ENCODE results near the gene ANKRD29.

GRCh38 chr18:23578067-23578701 lies 84.5 kb downstream of the ANKRD29 start:
- TF ChIP-seq, protein P1, sequence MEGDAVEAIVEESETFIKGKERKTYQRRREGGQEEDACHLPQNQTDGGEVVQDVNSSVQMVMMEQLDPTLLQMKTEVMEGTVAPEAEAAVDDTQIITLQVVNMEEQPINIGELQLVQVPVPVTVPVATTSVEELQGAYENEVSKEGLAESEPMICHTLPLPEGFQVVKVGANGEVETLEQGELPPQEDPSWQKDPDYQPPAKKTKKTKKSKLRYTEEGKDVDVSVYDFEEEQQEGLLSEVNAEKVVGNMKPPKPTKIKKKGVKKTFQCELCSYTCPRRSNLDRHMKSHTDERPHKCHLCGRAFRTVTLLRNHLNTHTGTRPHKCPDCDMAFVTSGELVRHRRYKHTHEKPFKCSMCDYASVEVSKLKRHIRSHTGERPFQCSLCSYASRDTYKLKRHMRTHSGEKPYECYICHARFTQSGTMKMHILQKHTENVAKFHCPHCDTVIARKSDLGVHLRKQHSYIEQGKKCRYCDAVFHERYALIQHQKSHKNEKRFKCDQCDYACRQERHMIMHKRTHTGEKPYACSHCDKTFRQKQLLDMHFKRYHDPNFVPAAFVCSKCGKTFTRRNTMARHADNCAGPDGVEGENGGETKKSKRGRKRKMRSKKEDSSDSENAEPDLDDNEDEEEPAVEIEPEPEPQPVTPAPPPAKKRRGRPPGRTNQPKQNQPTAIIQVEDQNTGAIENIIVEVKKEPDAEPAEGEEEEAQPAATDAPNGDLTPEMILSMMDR (IDR thresholded peaks at IDR 0.05), result no peak
- TF ChIP-seq POLR2A (IDR thresholded peaks at IDR 0.05) (no peak), POLR2AphosphoS5 (IDR thresholded peaks at IDR 0.05) (no peak)

Data from prostate gland (tissue), 2 donors.